Activated CD4-positive, alpha-beta T cell treated with anti-CD3 and anti-CD28 coated beads for 36 hours (primary cell): ENCODE measurements around the gene UFD1. TPM values are rescaled to one million over a fixed set of nuclear protein-coding genes. Genes with fewer than 3 reads are reported as not detected.

Experiments
- ATAC-seq: fragments of 200-7000 bp; cut with Tn5 transposase; one replicate; pipeline ENCODE4 v1.10.0; 2021; ENCODE audit warnings: mild to moderate bottlenecking, moderate library complexity
- CTCF ChIA-PET: fragments of 350-600 bp; sonication (Branson Sonifier 250); formaldehyde crosslinking; loops from one replicate; lab custom pipeline; 2021; ENCODE audit warnings: antibody characterized with exemption; lab: Charles Lee
- POLR2A ChIA-PET: fragments of 350-600 bp; sonication (Branson Sonifier 250); formaldehyde crosslinking; loops from one replicate; lab custom pipeline; 2021; ENCODE audit warnings: antibody characterized with exemption, inconsistent platforms; lab: Charles Lee
- DNase-seq: peaks from one replicate; pipeline ENCODE4 v3.0.0-alpha.2; 2020
- H3K27ac Mint-ChIP-seq: one replicate; pipeline ENCODE4 v1.8.0; 2021; ENCODE audit warnings: mixed read lengths
- H3K27me3 Mint-ChIP-seq: one replicate; pipeline ENCODE4 v1.8.0; 2021; ENCODE audit warnings: mixed read lengths
- H3K36me3 Mint-ChIP-seq: one replicate; pipeline ENCODE4 v1.8.0; 2021; ENCODE audit warnings: low read depth, mixed read lengths
- H3K4me1 Mint-ChIP-seq: one replicate; pipeline ENCODE4 v1.8.0; 2021; ENCODE audit warnings: mixed read lengths
- H3K4me3 Mint-ChIP-seq: one replicate; pipeline ENCODE4 v1.8.0; 2021; ENCODE audit warnings: mild to moderate bottlenecking, moderate library complexity, mixed read lengths
- H3K9me3 Mint-ChIP-seq: one replicate; pipeline ENCODE4 v1.8.0; 2021; ENCODE audit warnings: low read depth, mixed read lengths
- intact Hi-C, 2 experiments: fragments of 100-400 bp; cut with DNase I in 1 of 2; cut with micrococcal nuclease in 1 of 2; formaldehyde crosslinking; loops; one replicate each; pipeline versions ENCODE4 v1.14.2 to v1.15.1; 2022 to 2024; cut with DNase I, micrococcal nuclease
- total RNA-seq, 2 experiments: library from RNA; stranded (reverse); gene quantifications; one replicate each; pipeline ENCODE4 v1.2.3, GENCODE V29; 2021

The UFD1 gene
- total RNA-seq = 100 to 1,000 TPM in 1 of 2 experiments, 10 to 100 TPM in 1; 78.4 to 109 TPM

GRCh38 chr22:19478901-19479354 lies at the start of gene UFD1:
UFD1 (minus strand) TSS chr22:19479193; CDS start chr22:19479085, 108 bp downstream.
- H3K36me3 Mint-ChIP-seq = peaks cover 42% of the 10 kb centered on the region
- ChIA-PET POLR2A (interaction anchor here (0.5 to 1.6 kb wide), 11 partner anchors 9 to 334 kb away, joined by 3 to 8 read pairs (median 4); partner anchors contain the start of genes ESS2, HIRA, MRPL40 and SLC25A1), CTCF (interaction anchor here (0.7 to 1.6 kb wide), 6 partner anchors 9 to 372 kb away, joined by 3 to 4 read pairs (median 3); partner anchors contain the start of genes ESS2 and HIRA)
- intact Hi-C loops = loop anchor here (1.0 to 5.0 kb wide), 15 partner anchors 32 to 638 kb away; partner anchors contain the start of genes C22orf39 (in 2 of the 2), CLTCL1 (in 2 of the 2), DGCR2 (in 2 of the 2) and ESS2 (in 2 of the 2)
- H3K4me1 Mint-ChIP-seq = peaks cover 42% of the 10 kb centered on the region
- peak within 1 kb of the TSS; percentile 99 for H3K27ac Mint-ChIP-seq
- no peaks in the 10 kb centered on the region for H3K27me3 Mint-ChIP-seq
- H3K9me3 Mint-ChIP-seq = no peaks in the 10 kb centered on the region
- peak within 1 kb of the TSS; percentile 99 for H3K4me3 Mint-ChIP-seq
- ATAC-seq = peak; percentile 56
- peak; percentile 89 for DNase-seq

GRCh38 chr22:19527861-19528417 lies 48.9 kb upstream of the UFD1 start:
- peaks cover 23% of the 10 kb centered on the region for H3K27me3 Mint-ChIP-seq
- DNase-seq (no peak), ATAC-seq (no peak)
- no peak overlapping the region for H3K4me3 Mint-ChIP-seq
- H3K4me1 Mint-ChIP-seq = peaks cover 5% of the 10 kb centered on the region
- ChIA-PET CTCF (no interaction called here), POLR2A (interaction anchor here (0.6 kb wide), 1 partner anchor 11 kb away, joined by 3 read pairs; no protein-coding TSS in a partner anchor)
- intact Hi-C loops = no loop called here
- H3K36me3 Mint-ChIP-seq = no peaks in the 10 kb centered on the region
- no peaks in the 10 kb centered on the region for H3K9me3 Mint-ChIP-seq
- no peak overlapping the region for H3K27ac Mint-ChIP-seq

GRCh38 chr22:19527321-19527721 lies 48.3 kb upstream of the UFD1 start:
- H3K27me3 Mint-ChIP-seq = peaks cover 26% of the 10 kb centered on the region
- intact Hi-C loops = no loop called here
- no peaks in the 10 kb centered on the region for H3K9me3 Mint-ChIP-seq
- CTCF ChIA-PET = interaction anchor here (1.2 to 1.5 kb wide), 2 partner anchors 13 to 102 kb away, joined by 3 to 9 read pairs; no protein-coding TSS in a partner anchor
- DNase-seq = no peak
- POLR2A ChIA-PET = interaction anchor here (0.6 kb wide), 1 partner anchor 11 kb away, joined by 3 read pairs; no protein-coding TSS in a partner anchor
- ATAC-seq = no peak
- H3K4me1 Mint-ChIP-seq = peaks cover 5% of the 10 kb centered on the region
- no peak overlapping the region for H3K27ac Mint-ChIP-seq
- no peaks in the 10 kb centered on the region for H3K36me3 Mint-ChIP-seq
- no peak overlapping the region for H3K4me3 Mint-ChIP-seq

- ATAC-seq = no peak
Observed at GRCh38 chr22:19526702-19527111, 47.7 kb upstream of the UFD1 start.

GRCh38 chr22:19526076-19526701 lies 47.2 kb upstream of the UFD1 start:
- ATAC-seq = no peak
- ChIA-PET CTCF (interaction anchor here (1.2 to 1.5 kb wide), 2 partner anchors 14 to 103 kb away, joined by 3 to 9 read pairs; no protein-coding TSS in a partner anchor), POLR2A (no interaction called here)
- peaks cover 26% of the 10 kb centered on the region for H3K27me3 Mint-ChIP-seq
- H3K36me3 Mint-ChIP-seq = no peaks in the 10 kb centered on the region
- no peaks in the 10 kb centered on the region for H3K9me3 Mint-ChIP-seq
- H3K4me3 Mint-ChIP-seq = no peak overlapping the region
- intact Hi-C loops = no loop called here
- H3K27ac Mint-ChIP-seq = no peak overlapping the region
- peaks cover 5% of the 10 kb centered on the region for H3K4me1 Mint-ChIP-seq
- no peak for DNase-seq

More at GRCh38 chr22:19526702-19527111, 47.7 kb upstream of the UFD1 start:
- no peaks in the 10 kb centered on the region for H3K36me3 Mint-ChIP-seq
- peaks cover 5% of the 10 kb centered on the region for H3K4me1 Mint-ChIP-seq
- POLR2A ChIA-PET = no interaction called here
- H3K27ac Mint-ChIP-seq = no peak overlapping the region
- CTCF ChIA-PET = interaction anchor here (1.2 to 1.5 kb wide), 2 partner anchors 14 to 103 kb away, joined by 3 to 9 read pairs; no protein-coding TSS in a partner anchor
- H3K4me3 Mint-ChIP-seq = no peak overlapping the region
- intact Hi-C loops = no loop called here
- DNase-seq = no peak
- H3K9me3 Mint-ChIP-seq = no peaks in the 10 kb centered on the region
- H3K27me3 Mint-ChIP-seq = peaks cover 26% of the 10 kb centered on the region

GRCh38 chr22:19525666-19526065 lies 46.7 kb upstream of the UFD1 start:
- intact Hi-C loops = no loop called here
- DNase-seq = no peak
- H3K27me3 Mint-ChIP-seq = peaks cover 26% of the 10 kb centered on the region
- H3K36me3 Mint-ChIP-seq = peaks cover 2% of the 10 kb centered on the region
- no peak overlapping the region for H3K27ac Mint-ChIP-seq
- no peak overlapping the region for H3K4me3 Mint-ChIP-seq
- POLR2A ChIA-PET = no interaction called here
- CTCF ChIA-PET = no interaction called here
- H3K9me3 Mint-ChIP-seq = no peaks in the 10 kb centered on the region
- peaks cover 5% of the 10 kb centered on the region for H3K4me1 Mint-ChIP-seq
- no peak for ATAC-seq

- peaks cover 5% of the 10 kb centered on the region for H3K36me3 Mint-ChIP-seq
- intact Hi-C loops = no loop called here
- ATAC-seq (no peak), DNase-seq (no peak)
- POLR2A ChIA-PET = no interaction called here
- no peaks in the 10 kb centered on the region for H3K9me3 Mint-ChIP-seq
- H3K27me3 Mint-ChIP-seq = peaks cover 26% of the 10 kb centered on the region
- no peak overlapping the region for H3K27ac Mint-ChIP-seq
- peaks cover 5% of the 10 kb centered on the region for H3K4me1 Mint-ChIP-seq
- peak overlapping the region; percentile 5 for H3K4me3 Mint-ChIP-seq
- CTCF ChIA-PET = no interaction called here
Observed at GRCh38 chr22:19525116-19525660, 46.2 kb upstream of the UFD1 start.

GRCh38 chr22:19524170-19525115 lies 45.5 kb upstream of the UFD1 start, which contains the start of gene CLDN5:
CLDN5 (minus strand) TSS chr22:19524410; CDS start chr22:19524255, 155 bp downstream.
- DNase-seq (no peak), ATAC-seq (peak; percentile 31)
- Mint-ChIP-seq H3K4me1 (peaks cover 5% of the 10 kb centered on the region), H3K36me3 (peaks cover 7% of the 10 kb centered on the region), H3K4me3 (peak within 1 kb of the TSS; percentile 19), H3K9me3 (no peaks in the 10 kb centered on the region), H3K27ac (no peak within 1 kb of the TSS), H3K27me3 (peaks cover 26% of the 10 kb centered on the region)
- ChIA-PET CTCF (interaction anchor here (0.7 kb wide), 1 partner anchor 443 kb away, joined by 3 read pairs; no protein-coding TSS in a partner anchor), POLR2A (no interaction called here)
- intact Hi-C loops = loop anchor here in 1 of 2 experiments (5.0 kb wide), 1 partner anchor 108 kb away; no protein-coding TSS in a partner anchor

- DNase-seq (peak; percentile 46), ATAC-seq (peak; percentile 60)
- CTCF ChIA-PET = interaction anchor here (0.6 to 1.6 kb wide), 2 partner anchors 53 to 107 kb away, joined by 4 to 8 read pairs; no protein-coding TSS in a partner anchor
- H3K36me3 Mint-ChIP-seq = peaks cover 12% of the 10 kb centered on the region
- no peak overlapping the region for H3K27ac Mint-ChIP-seq
- POLR2A ChIA-PET = no interaction called here
- intact Hi-C loops = loop anchor here (1.0 to 5.0 kb wide), 2 partner anchors 107 to 109 kb away; no protein-coding TSS in a partner anchor
- H3K4me3 Mint-ChIP-seq = peak overlapping the region; percentile 19
- H3K9me3 Mint-ChIP-seq = no peaks in the 10 kb centered on the region
- peaks cover 5% of the 10 kb centered on the region for H3K4me1 Mint-ChIP-seq
- H3K27me3 Mint-ChIP-seq = peaks cover 26% of the 10 kb centered on the region
Observed at GRCh38 chr22:19523240-19524169, 44.5 kb upstream of the UFD1 start.
